ENCODE measurements around the gene UST.
"Not testable (repeated sequence)": the region's sequence is repeated elsewhere in the genome, so short reads cannot be mapped to it uniquely, and the experiment has no call there.

The UST gene

GRCh38 chr6:148737806-148738205 lies 9.0 kb upstream of the UST start:
- DNase-seq, result no peak

DNA sequence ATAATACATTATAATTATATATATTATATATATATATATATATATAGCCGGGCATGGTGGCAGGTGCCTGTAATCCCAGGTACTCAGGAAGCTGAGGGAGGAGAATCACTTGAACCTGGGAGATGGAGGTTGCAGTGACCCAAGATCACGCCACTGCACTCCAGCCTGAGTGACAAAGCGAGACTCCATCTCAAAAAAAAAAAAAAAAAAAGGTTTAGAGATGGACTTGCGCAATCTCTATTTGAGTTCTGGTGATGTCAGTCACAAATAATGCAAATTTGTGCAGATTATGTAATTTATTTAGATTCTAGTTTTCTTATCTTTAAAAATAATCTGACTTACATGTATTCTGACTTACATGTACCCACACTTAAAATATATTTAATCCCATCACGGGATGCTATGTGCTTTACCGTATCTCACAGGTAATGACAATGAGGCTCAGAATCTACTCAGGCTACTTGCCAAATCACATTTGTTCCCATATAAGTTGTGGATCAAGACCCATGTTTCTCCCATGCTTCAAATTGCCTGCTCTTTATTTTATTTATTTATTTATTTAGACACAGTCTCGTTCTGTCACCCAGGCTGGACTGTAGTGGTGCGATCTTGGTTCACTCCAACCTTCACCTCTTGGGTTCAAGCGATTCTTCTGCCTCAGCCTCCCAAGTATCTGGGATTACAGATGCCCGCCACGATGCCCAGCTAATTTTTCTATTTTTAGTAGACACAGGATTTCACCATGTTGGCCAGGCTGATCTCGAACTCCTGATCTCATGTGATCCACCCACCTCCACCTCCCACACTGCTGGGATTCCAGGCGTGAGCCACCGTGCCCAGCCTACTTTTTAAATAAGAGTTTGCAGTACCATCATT lies 7.6 kb upstream of the UST start:
- no peak for DNase-seq

DNA sequence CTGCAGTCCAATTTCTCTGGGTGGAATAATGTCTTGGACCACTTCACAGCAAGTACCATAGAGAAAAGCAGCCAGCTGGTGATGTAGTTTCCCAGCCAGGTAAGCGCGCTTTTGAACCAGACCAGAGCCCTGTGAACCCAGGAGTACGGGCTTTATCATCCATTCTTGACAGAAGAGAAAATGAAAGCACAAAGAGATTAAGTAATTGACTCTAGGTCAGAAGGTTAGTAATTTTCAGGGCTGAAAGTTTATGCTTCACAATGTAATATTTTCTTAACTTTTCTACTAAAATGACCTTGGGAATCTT lies 7.1 kb upstream of the UST start:
- DNase-seq, result no peak

DNA sequence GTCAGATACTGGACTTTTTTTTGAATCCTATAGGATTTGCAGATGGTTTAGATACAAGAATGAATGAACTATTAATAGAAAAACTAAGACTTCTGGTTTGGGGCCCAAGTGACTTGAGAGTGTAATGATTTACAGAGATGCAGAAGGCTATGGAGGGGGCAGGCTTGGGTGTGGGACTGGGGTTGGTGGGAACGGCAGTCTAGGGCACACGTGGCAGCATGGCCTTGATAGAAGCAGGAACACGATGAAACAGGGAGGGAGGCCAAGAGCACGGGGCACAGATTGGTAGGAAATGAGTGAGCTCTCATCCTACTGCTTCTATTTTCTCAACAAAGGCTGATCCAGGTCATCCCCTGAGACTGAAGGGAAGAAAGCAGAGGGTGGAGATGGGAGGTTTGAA lies 3.4 kb upstream of the UST start:
- DNase-seq, result no peak

- no peak for DNase-seq
Measured at GRCh38 chr6:148745926-148746325, 904 bp upstream of the UST start.

DNA sequence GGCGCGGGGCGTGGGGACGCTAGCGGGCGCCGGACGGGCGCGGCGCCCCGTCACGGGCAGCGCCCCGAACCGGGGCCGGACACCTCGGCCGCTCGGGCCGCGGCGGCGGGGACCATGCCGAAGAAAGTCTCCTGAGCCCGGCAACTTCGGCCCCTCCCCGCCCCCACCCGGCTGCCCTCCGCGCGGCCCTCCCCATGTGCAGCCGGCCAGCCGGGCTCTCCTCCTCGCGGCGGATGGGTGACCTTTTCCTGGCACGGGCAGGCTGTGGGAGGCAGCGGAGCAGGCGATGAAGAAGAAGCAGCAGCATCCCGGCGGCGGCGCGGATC lies 278 bp downstream of the UST start:
- DNase-seq, result no peak

DNA sequence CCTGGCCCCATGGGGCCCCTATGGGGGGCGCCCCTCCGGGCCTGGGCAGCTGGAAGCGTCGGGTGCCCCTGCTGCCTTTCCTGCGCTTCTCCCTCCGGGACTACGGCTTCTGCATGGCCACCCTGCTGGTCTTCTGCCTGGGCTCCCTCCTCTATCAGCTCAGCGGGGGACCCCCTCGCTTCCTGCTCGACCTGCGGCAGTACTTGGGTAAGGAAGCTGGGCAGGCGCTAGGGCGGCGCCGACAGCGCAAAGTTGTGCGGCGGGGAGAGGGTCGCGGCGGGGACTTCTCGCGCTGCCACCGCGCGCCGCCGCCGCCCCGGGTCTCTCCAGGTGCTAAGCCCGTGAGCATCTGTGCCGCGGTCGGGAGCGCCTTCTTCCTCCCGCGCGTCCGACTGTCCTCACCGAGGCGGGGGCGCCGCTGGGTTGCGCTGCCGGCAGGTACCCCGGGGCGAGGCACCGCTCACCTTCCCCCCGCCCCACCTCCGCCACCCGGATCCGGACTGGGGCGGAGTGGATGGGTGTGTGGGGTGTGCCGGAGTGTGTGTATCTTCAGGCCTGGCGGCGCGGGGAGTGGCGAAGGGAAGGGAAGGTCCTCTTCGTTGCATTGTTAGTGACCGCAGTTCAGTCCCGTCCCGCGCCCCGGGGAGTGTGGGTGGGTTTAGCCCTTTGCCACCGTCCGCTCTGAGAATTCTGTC lies 788 bp downstream of the UST start:
- DNase-seq, result peak; percentile 36

GRCh38 chr6:148749674-148750073 lies 2.8 kb downstream of the UST start:
- DNase-seq, result no peak

DNA sequence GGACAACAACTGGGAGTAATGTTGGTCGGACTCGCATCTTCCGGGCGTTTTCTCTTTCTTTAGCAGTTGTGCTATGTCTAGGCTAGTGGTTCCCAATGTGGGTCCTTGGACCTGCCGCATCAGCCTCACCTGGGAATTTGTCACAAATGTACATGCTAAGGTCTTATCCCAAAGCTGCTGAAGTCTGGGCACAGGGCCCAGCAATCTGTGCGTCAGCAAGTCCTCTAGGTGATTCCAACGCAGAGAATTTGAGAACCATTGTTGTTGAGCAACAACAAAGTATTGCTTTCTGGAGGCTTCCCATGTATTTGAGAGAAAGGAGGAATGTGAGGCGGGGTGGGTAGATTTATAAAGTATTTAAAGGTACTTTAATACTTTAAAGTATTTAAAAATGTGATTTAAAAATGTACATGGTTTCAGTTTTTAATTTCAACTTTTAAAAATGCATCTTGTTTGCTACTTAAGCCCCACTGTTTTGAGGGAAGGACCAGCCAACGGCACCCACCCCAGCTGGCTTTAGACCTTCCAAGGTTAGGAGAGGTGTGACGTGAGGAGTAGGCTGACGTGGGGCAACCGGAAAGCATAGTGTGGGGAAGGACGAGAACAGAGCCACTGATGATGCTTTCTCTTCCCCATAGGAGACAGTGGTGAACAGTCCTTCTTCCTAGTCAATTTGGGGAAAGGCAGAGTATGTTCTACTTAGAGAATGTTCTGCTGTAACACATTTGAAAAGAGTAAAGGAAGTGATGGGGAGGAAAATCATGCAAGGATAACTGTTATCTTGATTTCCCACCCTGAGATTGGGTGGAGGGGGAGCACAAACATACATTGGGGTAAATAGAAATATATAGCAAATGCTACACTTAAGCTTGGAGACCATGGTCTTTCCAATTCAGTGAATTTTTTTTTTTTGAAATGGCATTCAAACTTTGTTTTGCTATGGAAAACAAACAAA lies 4.3 kb downstream of the UST start:
- DNase-seq, result no peak

GRCh38 chr6:148751793-148752170 lies 5.0 kb downstream of the UST start:
- DNase-seq, result no peak

DNA sequence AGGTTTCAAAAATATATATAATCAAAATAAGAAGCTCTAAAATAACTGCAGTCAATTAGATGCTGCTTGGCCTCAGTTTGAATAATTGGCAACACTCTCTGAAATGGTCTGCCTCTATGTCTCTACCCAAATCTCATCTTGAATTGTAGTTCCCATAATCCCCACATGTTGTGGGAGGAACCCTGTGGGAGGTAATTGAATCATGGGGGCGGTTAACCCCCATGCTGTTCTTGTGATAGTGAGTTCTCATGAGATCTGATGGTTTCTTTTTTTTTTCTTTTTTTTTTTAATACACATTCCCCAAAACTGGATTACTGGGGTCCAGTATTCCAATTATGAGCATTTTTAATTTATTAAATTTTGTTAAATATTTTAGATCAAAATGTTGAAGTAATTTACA lies 8.5 kb downstream of the UST start:
- not testable (repeated sequence) for DNase-seq

DNA sequence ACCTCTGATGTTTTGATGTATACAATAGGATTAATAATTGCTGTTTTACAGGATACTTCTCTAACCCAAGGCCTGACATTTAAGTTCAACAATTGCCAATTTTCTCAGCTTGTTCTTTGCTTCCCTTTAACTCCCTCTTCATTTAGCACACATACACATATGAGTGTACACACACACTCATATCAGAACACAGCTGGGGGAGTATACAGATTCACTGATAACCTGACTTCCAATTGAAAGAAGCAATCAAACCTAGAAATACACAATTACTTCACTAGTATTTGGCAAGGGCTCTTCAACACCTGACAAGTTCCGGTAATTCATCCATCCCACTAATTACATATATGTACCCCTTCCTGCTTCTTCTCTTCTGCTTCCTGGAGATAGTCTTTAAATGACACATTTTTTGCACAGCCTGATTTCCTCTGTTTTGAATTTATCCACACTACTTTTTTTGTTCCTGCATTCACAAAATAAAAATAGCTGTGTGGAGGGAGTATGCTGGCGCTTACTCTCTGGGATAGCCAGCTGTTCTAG lies 11.2 kb downstream of the UST start:
- DNase-seq, result no peak

GRCh38 chr6:148758492-148758891 lies 11.7 kb downstream of the UST start:
- peak; percentile 54 for DNase-seq

DNA sequence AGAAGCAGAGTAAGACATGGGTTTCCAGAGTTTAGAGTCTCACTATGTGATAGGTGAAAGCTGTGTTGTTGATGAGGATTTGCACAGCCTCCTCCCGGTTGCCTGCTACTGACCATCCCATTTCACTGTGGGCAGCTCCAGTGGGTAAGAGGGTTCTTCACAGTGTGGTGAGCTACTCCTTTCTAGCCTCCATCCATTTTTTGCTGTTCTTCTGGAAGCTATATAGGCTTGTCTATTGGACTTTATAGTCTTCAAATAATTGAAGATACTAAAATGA lies 13.4 kb downstream of the UST start:
- DNase-seq, result no peak

GRCh38 chr6:148760568-148761526 lies 14.0 kb downstream of the UST start:
- peak; percentile 54 for DNase-seq

DNA sequence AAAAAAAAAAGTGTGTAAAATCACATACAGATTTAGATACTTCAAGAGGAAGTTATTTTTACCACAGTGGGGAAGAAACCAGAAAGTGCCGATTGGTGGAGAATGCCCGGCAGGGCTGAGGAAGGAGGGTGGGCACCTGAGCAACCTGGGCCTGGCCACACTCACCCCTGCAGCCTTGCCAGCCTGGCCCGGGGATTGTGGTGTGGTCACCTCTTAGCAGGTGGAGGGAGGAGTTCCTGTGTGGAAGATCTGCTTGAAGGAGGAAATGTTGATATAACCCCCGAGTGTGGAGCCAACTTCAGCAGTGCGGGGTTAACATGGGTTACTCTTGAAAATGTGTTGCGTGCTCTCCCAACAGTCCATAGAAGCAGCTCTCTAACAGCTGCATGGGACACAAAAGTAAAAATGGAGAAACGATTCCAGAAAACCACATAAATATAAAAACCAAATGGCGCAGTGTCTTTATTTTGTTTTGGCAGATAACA lies 14.7 kb downstream of the UST start:
- no peak for DNase-seq

- no peak for DNase-seq
Measured at GRCh38 chr6:148762231-148762630, 15.4 kb downstream of the UST start.

GRCh38 chr6:148764259-148765020 lies 17.6 kb downstream of the UST start:
- DNase-seq, result not testable (repeated sequence)

- DNase-seq, result no peak
Measured at GRCh38 chr6:148765898-148766808, 19.3 kb downstream of the UST start.

GRCh38 chr6:148768646-148769270 lies 21.9 kb downstream of the UST start:
- no peak for DNase-seq

Data from stimulated activated CD4-positive, alpha-beta T cell treated with anti-CD3 and anti-CD28 coated beads, Interleukin-4, amount 100 ng/mL, for 24 hours (primary cell).